Measurements from ENCODE around the gene DTX3.
"Not testable (repeated sequence)": the region's sequence is repeated elsewhere in the genome, so short reads cannot be mapped to it uniquely, and the experiment has no call there.

Gene DTX3

GRCh38 chr12:57583008-57583831, 21.4 kb upstream of the DTX3 start:
- DNase-seq: peak; percentile 51

GRCh38 chr12:57584050-57584449, 20.6 kb upstream of the DTX3 start:
- no peak for DNase-seq

GRCh38 chr12:57584690-57585089, 19.9 kb upstream of the DTX3 start:
- DNase-seq: no peak

GRCh38 chr12:57585156-57585555, 19.5 kb upstream of the DTX3 start:
- DNase-seq: no peak

GRCh38 chr12:57586128-57586527, 18.5 kb upstream of the DTX3 start:
- DNase-seq: no peak

GRCh38 chr12:57586832-57587429, 17.7 kb upstream of the DTX3 start:
- DNase-seq: no peak

- not testable (repeated sequence) for DNase-seq
Measured at GRCh38 chr12:57588951-57589610, 15.5 kb upstream of the DTX3 start.

- no peak for DNase-seq
Measured at GRCh38 chr12:57590479-57590863, 14.2 kb upstream of the DTX3 start.

- peak; percentile 48 to 57 for DNase-seq
Measured at GRCh38 chr12:57590864-57591781, 13.5 kb upstream of the DTX3 start, which contains the start of gene PIP4K2C. TSS of gene PIP4K2C (plus strand) at chr12:57591192. CDS start at chr12:57591290, 98 bp downstream.

GRCh38 chr12:57591782-57592325, 12.8 kb upstream of the DTX3 start:
- no peak for DNase-seq

GRCh38 chr12:57592551-57593165, 12.0 kb upstream of the DTX3 start:
- DNase-seq: no peak

- no peak for DNase-seq
Measured at GRCh38 chr12:57593187-57593586, 11.4 kb upstream of the DTX3 start.

GRCh38 chr12:57600395-57600794, 4.2 kb upstream of the DTX3 start:
- DNase-seq: no peak

GRCh38 chr12:57602544-57602943, 2.1 kb upstream of the DTX3 start:
- no peak for DNase-seq

- DNase-seq: no peak
Measured at GRCh38 chr12:57603324-57603723, 1.3 kb upstream of the DTX3 start.

GRCh38 chr12:57603815-57604453, 690 bp upstream of the DTX3 start:
- DNase-seq: no peak

GRCh38 chr12:57604992-57605810, 577 bp downstream of the DTX3 start:
- no peak for DNase-seq

- no peak for DNase-seq
Measured at GRCh38 chr12:57605811-57606311, 1.2 kb downstream of the DTX3 start.

GRCh38 chr12:57606399-57606798, 1.8 kb downstream of the DTX3 start:
- DNase-seq: no peak

- no peak for DNase-seq
Measured at GRCh38 chr12:57606821-57607220, 2.2 kb downstream of the DTX3 start.

All from activated CD4-positive, alpha-beta T cell treated with anti-CD3 and anti-CD28 coated beads, Interleukin-2, amount 50 U/mL, for 4 hours (primary cell).